ENCODE data around the gene PDE3A. TPM values are rescaled to one million over a fixed set of nuclear protein-coding genes. Genes with fewer than 3 reads are reported as not detected.
"Not testable (repeated sequence)": the region's sequence is repeated elsewhere in the genome, so short reads cannot be mapped to it uniquely, and the experiment has no call there.

PDE3A gene
- total RNA-seq, 2 experiments from 2014 or later: not detected

DNA sequence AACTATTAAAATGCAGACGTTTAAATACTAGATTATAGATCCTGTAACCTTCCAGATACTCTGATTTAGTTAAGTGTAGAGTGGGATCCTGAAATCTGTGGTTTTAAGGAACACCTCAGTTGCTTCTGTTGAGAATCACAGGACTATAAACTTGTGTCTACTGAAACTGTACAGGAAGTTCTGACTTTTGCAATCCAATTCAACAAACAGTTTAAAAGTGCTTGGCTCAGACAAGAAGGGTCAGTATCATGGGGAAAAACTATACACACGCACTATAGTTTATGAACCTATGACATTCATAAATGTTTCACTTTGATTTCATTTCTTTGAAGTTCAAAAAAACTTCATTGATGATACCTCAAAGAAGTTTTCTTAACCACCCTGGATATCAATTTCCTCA is 13.8 kb downstream of the PDE3A start:
- Mint-ChIP-seq H3K4me3 (no peak overlapping the region), H3K27me3 (no peaks in the 10 kb centered on the region), H3K27ac (no peak overlapping the region), H3K36me3 (no peaks in the 10 kb centered on the region), H3K4me1 (ENCODE audit: low read depth) (no peaks in the 10 kb centered on the region), H3K9me3 (peaks cover 5% of the 10 kb centered on the region)
- no peak for DNase-seq
- intact Hi-C loops (cut with micrococcal nuclease): no loop called here
- POLR2A ChIA-PET: interaction anchor here (0.6 kb wide), 1 partner anchor 8 kb away, joined by 3 read pairs; no protein-coding TSS in a partner anchor
- CTCF ChIA-PET: no interaction called here

DNA sequence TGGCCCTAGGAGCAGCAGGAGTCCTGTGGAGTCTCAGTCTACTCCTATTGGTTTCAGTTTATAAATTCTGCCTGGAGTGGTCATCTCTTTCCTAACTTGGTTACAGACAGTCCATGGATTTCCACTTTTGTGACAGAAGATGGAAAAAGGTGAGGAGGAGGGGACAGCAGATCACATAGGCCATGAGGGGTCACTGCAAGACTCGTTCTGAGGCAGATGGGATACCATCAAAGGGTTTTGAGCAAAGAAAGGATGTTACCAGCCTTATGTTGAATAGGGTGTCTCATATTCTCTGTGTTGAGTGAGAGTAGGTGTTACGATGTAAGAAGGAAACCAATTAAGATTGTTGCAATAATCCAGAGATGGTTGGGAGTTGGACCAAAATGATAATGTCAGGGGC is 15.3 kb downstream of the PDE3A start:
- CTCF ChIA-PET: no interaction called here
- Mint-ChIP-seq H3K36me3 (no peaks in the 10 kb centered on the region), H3K27me3 (no peaks in the 10 kb centered on the region), H3K27ac (no peak overlapping the region), H3K4me1 (ENCODE audit: low read depth) (no peaks in the 10 kb centered on the region), H3K4me3 (no peak overlapping the region), H3K9me3 (peaks cover 5% of the 10 kb centered on the region)
- POLR2A ChIA-PET: no interaction called here
- intact Hi-C loops (cut with micrococcal nuclease): no loop called here
- DNase-seq: no peak

DNA sequence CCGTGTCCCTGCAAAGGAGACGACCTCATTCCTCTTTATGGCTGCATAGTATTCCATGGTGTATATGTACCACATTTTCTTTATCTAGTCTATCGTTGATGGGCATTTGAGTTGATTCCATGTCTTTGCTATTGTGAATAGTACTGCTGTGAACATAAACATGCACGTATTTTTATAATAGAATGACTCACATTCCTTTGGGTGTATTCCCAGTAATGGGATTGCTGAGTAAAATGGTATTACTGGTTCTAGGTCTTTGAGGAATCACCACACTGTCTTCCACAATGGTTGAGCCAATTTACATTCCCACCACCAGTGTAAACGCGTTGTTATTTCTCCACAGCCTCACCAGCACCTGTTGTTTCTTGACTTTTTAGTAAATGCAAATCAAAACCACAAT is 16.5 kb downstream of the PDE3A start:
- DNase-seq; H3K27me3 Mint-ChIP-seq; H3K9me3 Mint-ChIP-seq; POLR2A ChIA-PET; H3K36me3 Mint-ChIP-seq; H3K27ac Mint-ChIP-seq; H3K4me3 Mint-ChIP-seq; intact Hi-C loops (cut with micrococcal nuclease); H3K4me1 Mint-ChIP-seq (ENCODE audit: low read depth); CTCF ChIA-PET: not testable (repeated sequence)

DNA sequence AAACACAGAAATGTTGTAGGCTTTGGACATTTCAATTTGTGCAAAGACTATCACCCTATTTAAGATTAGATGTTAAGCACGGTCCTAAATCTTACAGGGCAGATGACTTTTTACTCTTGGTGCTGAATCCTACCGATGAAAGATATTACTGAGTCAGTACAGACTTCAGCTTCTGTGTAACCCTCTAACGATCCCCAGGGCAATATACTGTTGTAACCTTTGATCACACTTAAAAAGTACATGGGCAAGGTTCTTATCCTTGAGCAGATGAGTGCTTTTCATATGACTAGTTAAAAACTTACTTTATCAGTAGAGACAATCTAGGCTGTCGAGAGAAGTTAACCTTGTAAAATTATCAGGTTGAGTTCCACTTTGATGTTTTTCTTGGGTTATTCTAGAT is 22.5 kb downstream of the PDE3A start:
- Mint-ChIP-seq H3K27me3 (no peaks in the 10 kb centered on the region), H3K4me3 (no peak overlapping the region), H3K9me3 (no peaks in the 10 kb centered on the region), H3K27ac (no peak overlapping the region), H3K4me1 (ENCODE audit: low read depth) (no peaks in the 10 kb centered on the region), H3K36me3 (no peaks in the 10 kb centered on the region)
- DNase-seq: no peak
- ChIA-PET POLR2A (interaction anchor here (0.6 kb wide), 1 partner anchor 9 kb away, joined by 3 read pairs; no protein-coding TSS in a partner anchor), CTCF (no interaction called here)
- intact Hi-C loops (cut with micrococcal nuclease): no loop called here

DNA sequence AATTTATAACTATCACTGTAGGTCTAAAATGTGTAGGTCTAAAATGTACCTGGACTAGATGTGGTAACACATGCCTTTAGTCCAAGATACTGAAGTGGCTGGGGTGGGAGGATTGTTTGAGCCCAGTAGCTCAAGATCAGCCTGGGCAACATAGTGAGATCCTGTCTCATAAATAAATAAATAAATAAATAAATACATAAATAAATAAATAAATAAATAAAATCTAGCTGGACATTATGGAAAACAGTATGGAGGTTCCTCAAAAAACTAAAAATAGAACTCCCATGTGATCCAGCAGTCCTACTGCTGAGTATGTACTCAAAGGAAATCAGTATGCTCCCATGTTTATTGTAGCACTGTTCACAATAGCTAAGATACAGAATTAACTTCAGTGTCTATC is 24.0 kb downstream of the PDE3A start:
- intact Hi-C loops (cut with micrococcal nuclease): no loop called here

DNA sequence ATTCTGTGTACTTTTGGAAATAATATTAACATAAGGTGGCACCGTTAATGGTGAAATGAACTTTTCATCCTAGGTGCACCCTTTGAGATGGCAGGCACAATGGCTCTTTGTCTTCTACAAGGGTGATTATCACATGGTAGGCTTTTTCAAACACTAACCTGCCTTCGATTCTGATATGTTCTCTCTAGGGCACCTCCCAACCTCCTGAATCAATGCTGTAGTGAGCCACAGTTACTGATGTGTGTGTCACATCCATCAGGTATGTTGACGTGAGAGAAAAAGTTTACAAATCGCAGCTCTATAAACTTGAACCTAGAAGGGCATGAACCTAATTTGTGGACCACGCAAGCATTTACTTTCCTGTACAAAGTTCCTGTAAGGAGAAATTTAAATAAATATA is 25.4 kb downstream of the PDE3A start:
- H3K36me3 Mint-ChIP-seq: no peaks in the 10 kb centered on the region
- POLR2A ChIA-PET: no interaction called here
- H3K9me3 Mint-ChIP-seq: no peaks in the 10 kb centered on the region
- DNase-seq: no peak
- H3K27me3 Mint-ChIP-seq: no peaks in the 10 kb centered on the region
- H3K27ac Mint-ChIP-seq: no peak overlapping the region
- H3K4me3 Mint-ChIP-seq: no peak overlapping the region
- CTCF ChIA-PET: no interaction called here
- H3K4me1 Mint-ChIP-seq (ENCODE audit: low read depth): no peaks in the 10 kb centered on the region
- intact Hi-C loops (cut with micrococcal nuclease): no loop called here

More for the DNA sequence above, 24.0 kb downstream of the PDE3A start:
- Mint-ChIP-seq H3K27ac (no peak overlapping the region), H3K4me3 (no peak overlapping the region), H3K36me3 (no peaks in the 10 kb centered on the region), H3K4me1 (ENCODE audit: low read depth) (no peaks in the 10 kb centered on the region), H3K9me3 (no peaks in the 10 kb centered on the region), H3K27me3 (no peaks in the 10 kb centered on the region)
- DNase-seq: no peak
- ChIA-PET CTCF (no interaction called here), POLR2A (no interaction called here)

DNA sequence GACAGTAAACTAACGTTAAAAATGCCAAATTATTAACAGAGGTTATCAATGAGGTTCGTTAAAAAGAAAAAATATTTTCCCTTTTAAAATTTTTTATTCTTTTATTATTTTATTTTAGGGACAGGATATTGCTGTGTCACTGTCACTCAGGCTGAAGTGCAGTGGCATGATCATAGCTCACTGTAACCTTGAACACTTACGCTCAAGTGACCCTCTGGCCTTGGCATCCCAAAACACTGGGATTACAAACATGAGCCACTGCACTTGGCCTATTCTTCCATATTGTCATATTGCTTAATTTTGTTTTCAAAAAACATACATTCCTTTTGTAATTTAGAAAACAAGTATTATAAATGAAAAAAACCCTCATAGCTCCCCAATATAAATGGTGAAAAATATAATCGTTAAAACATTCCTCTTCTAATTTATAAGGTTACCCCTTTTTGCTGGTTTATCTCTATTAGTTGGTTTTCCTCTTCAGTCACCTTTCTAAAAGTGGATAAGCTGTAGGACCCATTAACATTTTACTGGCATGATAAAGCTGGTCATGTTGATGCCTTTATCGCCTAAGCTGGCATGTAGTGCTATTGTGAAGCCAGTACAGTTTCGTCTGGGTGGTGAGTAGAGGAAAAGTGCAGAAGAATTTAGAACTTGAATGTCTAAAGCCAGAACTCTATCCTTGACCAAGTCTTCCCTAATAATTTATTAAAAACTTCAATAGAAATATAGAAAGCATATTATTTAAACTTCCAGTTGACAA is 27.6 kb downstream of the PDE3A start:
- H3K27me3 Mint-ChIP-seq: no peaks in the 10 kb centered on the region
- no peaks in the 10 kb centered on the region for H3K4me1 Mint-ChIP-seq (ENCODE audit: low read depth)
- CTCF ChIA-PET: interaction anchor here (0.7 to 1.2 kb wide), 2 partner anchors 9 to 17 kb away, joined by 3 read pairs; no protein-coding TSS in a partner anchor
- DNase-seq: no peak
- intact Hi-C loops (cut with micrococcal nuclease): no loop called here
- H3K36me3 Mint-ChIP-seq: no peaks in the 10 kb centered on the region
- H3K9me3 Mint-ChIP-seq: no peaks in the 10 kb centered on the region
- POLR2A ChIA-PET: no interaction called here
- no peak overlapping the region for H3K27ac Mint-ChIP-seq
- H3K4me3 Mint-ChIP-seq: no peak overlapping the region

DNA sequence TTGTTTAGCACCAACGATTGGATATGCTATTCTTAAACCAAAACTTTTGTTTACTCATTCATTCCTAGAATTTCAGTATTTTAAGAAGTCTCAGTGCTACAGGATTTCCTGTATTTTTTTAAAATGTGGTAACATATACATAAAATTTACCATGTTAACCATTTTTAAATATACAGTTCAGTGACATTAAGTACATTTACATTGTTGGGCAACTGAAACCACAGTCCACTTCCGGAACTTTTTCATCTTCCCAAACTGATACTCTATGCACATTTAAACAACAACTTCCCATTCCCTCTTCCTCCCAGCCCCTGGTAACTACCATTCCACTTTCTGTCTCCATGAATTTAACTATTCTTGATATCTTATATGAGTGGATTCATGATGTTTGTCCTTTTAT is 30.3 kb downstream of the PDE3A start:
- Mint-ChIP-seq H3K4me3 (no peak overlapping the region), H3K27me3 (no peaks in the 10 kb centered on the region), H3K9me3 (no peaks in the 10 kb centered on the region), H3K27ac (no peak overlapping the region), H3K36me3 (no peaks in the 10 kb centered on the region), H3K4me1 (ENCODE audit: low read depth) (no peaks in the 10 kb centered on the region)
- ChIA-PET CTCF (no interaction called here), POLR2A (no interaction called here)
- no peak for DNase-seq
- intact Hi-C loops (cut with micrococcal nuclease): no loop called here

DNA sequence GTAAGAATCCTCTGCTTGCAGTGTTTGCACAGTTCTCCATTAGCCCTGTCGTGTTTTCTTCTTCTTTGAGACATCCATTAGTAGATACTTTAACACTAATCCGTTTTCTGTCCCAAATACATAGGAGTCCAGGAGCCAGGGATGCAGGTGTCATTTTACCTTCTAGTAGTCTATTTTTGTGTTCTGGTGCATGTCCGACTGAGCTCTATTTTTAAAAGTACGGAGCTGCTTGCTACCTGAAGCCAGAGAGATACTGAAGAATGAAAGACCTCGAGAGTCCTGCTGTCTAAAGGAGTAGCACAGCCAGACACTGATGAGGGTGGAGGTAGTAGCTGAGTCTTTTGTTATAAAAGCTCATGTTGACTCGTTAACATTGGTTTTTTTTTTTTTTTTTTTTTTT is 31.7 kb downstream of the PDE3A start:
- Mint-ChIP-seq H3K36me3 (no peaks in the 10 kb centered on the region), H3K27ac (no peak overlapping the region), H3K27me3 (no peaks in the 10 kb centered on the region), H3K9me3 (no peaks in the 10 kb centered on the region), H3K4me3 (no peak overlapping the region), H3K4me1 (ENCODE audit: low read depth) (no peaks in the 10 kb centered on the region)
- CTCF ChIA-PET: no interaction called here
- no peak for DNase-seq
- POLR2A ChIA-PET: interaction anchor here (0.7 kb wide), 1 partner anchor 1872 kb away, joined by 3 read pairs; no protein-coding TSS in a partner anchor
- intact Hi-C loops (cut with micrococcal nuclease): no loop called here

DNA sequence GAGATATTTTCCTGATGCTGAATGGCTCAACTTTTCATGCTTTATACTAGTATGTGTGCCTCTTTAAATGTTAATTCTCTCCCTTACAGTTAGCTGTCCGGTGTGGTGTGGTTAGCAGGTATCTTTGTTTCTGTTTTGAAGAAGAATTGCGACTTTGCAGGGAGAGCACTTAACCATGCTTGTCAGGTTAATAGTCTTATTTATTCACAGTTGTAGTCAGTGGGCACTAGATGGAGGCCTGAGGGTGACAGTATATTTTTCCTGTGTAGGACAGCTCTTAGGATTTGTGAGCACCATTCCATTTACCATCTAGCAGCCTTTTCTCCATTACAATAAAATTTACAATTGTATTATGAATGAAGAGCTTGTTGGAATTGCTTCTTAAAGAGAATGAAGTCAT is 34.9 kb downstream of the PDE3A start:
- CTCF ChIA-PET: no interaction called here

DNA sequence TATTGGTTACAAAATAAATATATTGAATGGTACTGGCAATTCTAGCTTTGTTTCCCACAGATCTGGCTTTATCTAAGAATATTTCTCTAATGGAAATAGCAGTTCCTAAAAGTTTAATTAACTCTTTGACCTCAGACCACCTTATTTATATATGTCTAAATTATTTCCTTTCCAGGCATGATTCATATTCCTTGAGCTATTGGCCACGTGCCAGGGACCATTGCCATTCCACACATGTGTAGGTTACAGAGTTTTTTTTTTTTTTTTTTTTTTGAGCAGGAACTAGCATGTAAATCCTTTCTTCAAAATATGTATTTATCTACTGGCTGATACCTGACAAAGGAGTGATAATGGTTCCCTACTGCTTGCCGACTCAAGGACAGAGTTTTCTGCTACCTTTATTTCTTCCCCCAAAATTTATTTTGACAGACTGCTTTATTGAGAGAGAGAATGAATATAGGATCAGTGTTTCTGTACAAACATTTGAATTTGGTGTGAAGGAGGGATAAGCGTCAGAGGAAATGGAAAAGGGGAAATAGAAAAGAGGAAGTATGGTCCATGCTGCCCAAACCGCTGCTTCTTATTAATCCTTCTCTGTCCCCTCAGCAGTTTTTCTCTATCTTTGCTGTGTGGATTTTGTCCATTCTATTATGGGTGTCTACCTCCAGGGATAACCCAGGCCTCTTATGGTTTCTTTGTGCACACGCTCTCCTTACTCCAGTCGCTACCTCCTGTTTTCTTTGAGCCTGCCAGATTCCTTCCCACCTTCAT is 36.4 kb downstream of the PDE3A start:
- POLR2A ChIA-PET: no interaction called here
- no peaks in the 10 kb centered on the region for H3K4me1 Mint-ChIP-seq (ENCODE audit: low read depth)
- intact Hi-C loops (cut with micrococcal nuclease): no loop called here
- no peak overlapping the region for H3K27ac Mint-ChIP-seq
- H3K4me3 Mint-ChIP-seq: no peak overlapping the region
- no peaks in the 10 kb centered on the region for H3K27me3 Mint-ChIP-seq
- CTCF ChIA-PET: no interaction called here
- no peak for DNase-seq
- no peaks in the 10 kb centered on the region for H3K9me3 Mint-ChIP-seq
- H3K36me3 Mint-ChIP-seq: no peaks in the 10 kb centered on the region

More for the DNA sequence above, 34.9 kb downstream of the PDE3A start:
- H3K27me3 Mint-ChIP-seq: no peaks in the 10 kb centered on the region
- no peaks in the 10 kb centered on the region for H3K9me3 Mint-ChIP-seq
- no peak for DNase-seq
- H3K4me3 Mint-ChIP-seq: no peak overlapping the region
- intact Hi-C loops (cut with micrococcal nuclease): no loop called here
- no peaks in the 10 kb centered on the region for H3K4me1 Mint-ChIP-seq (ENCODE audit: low read depth)
- POLR2A ChIA-PET: no interaction called here
- no peak overlapping the region for H3K27ac Mint-ChIP-seq
- H3K36me3 Mint-ChIP-seq: no peaks in the 10 kb centered on the region

DNA sequence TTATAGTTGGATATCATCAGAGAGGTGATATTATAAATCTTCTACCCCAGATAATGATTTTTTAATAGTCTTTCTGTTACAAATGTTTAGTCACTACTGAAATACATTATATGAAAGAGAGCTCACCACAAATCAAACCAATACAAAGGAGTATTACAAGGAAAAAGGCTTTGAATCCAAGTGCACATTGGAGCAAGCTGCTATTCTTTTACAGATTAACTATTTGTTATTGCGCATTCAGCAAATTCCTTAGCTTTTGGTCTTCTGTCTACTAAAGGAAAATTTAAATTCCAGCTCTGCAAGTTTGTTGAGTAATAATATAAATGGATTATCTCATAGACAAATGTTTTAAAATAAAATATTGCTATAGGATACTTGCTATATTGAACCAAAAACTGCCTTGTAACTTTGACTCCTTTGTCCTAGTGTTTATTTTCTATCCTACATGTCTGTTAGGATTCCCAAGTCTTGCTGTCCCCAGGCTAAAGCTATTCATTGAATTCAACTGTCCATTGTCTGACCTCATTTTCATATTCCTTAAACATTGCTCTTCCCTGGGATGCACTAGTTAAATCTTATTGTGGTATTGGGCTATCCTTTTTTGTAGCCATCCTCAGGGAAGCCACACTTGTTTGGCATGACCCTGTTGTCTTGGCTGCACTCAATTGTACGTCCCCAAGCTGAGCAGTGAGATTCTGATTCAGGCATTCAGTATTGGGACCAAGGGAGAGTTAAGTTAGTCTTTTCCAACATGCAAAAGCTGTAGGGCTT is 41.5 kb downstream of the PDE3A start:
- ChIA-PET CTCF (no interaction called here), POLR2A (no interaction called here)
- Mint-ChIP-seq H3K4me1 (ENCODE audit: low read depth) (no peaks in the 10 kb centered on the region), H3K9me3 (no peaks in the 10 kb centered on the region), H3K36me3 (no peaks in the 10 kb centered on the region), H3K27me3 (peaks cover 3% of the 10 kb centered on the region), H3K27ac (no peak overlapping the region), H3K4me3 (no peak overlapping the region)
- intact Hi-C loops (cut with micrococcal nuclease): no loop called here
- DNase-seq: no peak
